ENCODE measurements around the gene ELANE. TPM values are rescaled to one million over a fixed set of nuclear protein-coding genes. Genes with fewer than 3 reads are reported as not detected.

The ELANE gene
- total and polyA plus RNA-seq, 9 of the 15 experiments (the other 6 are each of a cell fraction or from before 2014, with no cell fraction given) = not detected

DNA sequence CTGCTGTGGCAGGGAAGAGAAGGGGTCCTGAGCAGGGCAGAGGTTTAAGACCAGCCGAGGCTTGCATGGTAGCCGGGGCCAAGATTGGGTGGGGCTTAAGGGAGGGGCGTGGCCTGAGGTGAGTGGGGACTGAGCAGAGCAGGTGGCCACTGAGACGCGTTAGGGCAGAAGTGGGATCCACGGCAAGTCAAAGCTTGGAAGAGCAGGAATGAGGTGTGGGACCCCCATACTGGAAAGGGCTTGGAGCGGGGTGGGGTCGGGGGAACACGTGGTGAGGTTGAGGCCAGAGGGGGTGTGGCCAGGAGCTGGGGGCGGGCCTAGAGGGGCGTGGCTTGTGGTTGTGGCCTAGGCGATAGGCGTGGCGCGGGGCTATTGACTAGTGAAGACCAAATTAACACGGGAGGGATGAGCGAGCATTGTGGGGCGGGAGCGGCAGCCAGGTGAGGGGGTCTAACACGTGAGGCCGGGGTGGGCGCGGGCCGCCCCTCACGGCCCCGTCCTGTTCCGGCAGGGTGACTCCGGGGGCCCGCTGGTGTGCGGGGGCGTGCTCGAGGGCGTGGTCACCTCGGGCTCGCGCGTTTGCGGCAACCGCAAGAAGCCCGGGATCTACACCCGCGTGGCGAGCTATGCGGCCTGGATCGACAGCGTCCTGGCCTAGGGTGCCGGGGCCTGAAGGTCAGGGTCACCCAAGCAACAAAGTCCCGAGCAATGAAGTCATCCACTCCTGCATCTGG lies 10.6 kb downstream of the ELANE start:
- H3K27ac ChIP-seq (ENCODE audit: extremely low read depth, low read depth, low read length) = peak overlapping the region; percentile 91
- 3% methylated on average over 35 of the region's 48 CpGs for WGBS (ENCODE audit: insufficient coverage, low coverage, missing lambda C conversion rate)
- ChIA-PET CTCF (ENCODE audit: low intra/inter-chr PET ratio) (interaction anchor here (0.6 to 1.5 kb wide), 2 partner anchors 55 to 88 kb away, joined by 3 to 6 read pairs; partner anchors contain the start of gene KISS1R), POLR2A (interaction anchor here (0.6 to 1.6 kb wide), 5 partner anchors 45 to 352 kb away, joined by 3 to 5 read pairs (median 3); no protein-coding TSS in a partner anchor)
- peak overlapping the region; percentile 57 to 76 for H3K9ac ChIP-seq (ENCODE audit: insufficient read depth in 1 of 2, low read depth in 2 of 2, low read length in 2 of 2)
- no peaks in the 10 kb centered on the region for H3K27me3 ChIP-seq (ENCODE audit: control insufficient read depth in 2 of 2, insufficient read depth in 2 of 2, low read length in 2 of 2)
- no peaks in the 10 kb centered on the region for H4K20me1 ChIP-seq (replicated peaks; ENCODE audit: control insufficient read depth, insufficient read depth, low read length)
- peaks cover 24% of the 10 kb centered on the region; the same call in 2 of the 3 replicates for H3K36me3 ChIP-seq (ENCODE audit: control insufficient read depth, insufficient read depth, low read length)
- no peaks in the 10 kb centered on the region for H3K9me3 ChIP-seq (replicated peaks; ENCODE audit: control insufficient read depth, insufficient read depth, low read depth, low read length)
- H3K4me3 ChIP-seq = peak overlapping the region; percentile 36
- peak overlapping the region; percentile 72 for H3K4me2 ChIP-seq (ENCODE audit: insufficient read depth, low read length)
- H3K4me1 ChIP-seq (replicated peaks in 1 of 2; ENCODE audit: control insufficient read depth in 2 of 2, insufficient read depth in 2 of 2, low read length in 2 of 2) = peaks cover 25 to 72% of the 10 kb centered on the region in 2 experiments
- TSS peak; percentile 57 for BruUV-seq (replicated peaks)
- ATAC-seq (peak; percentile 77), DNase-seq (ENCODE audit: extremely low read depth in 1 of 4, low spot score in 3 of 4) (peak; percentile 81 to 91 (median 86)), FAIRE-seq (no peak)
- peak overlapping the region; percentile 77 for H2AFZ ChIP-seq (ENCODE audit: low read depth, low read length)
- H3K9me1 ChIP-seq (ENCODE audit: control insufficient read depth, insufficient read depth, low read length) = no peaks in the 10 kb centered on the region
- H3K79me2 ChIP-seq (ENCODE audit: control insufficient read depth, insufficient read depth, low read length) = peaks cover 12% of the 10 kb centered on the region
- in situ Hi-C loops (cut with MboI) = no loop called here
- intact Hi-C loops (cut with micrococcal nuclease) = loop anchor here (1.0 to 5.0 kb wide), 4 partner anchors 53 to 380 kb away; partner anchors contain the start of genes ATP5F1D and WDR18
- 0 out of 2 replicates have a peak, but pooled peaks have one; percentile 22 for TF ChIP-seq ATF7 (IDR thresholded peaks at IDR 0.05)
- TF ChIP-seq ZNF143 (CRISPR knock-in tag; IDR thresholded peaks at IDR 0.05) = no peak
- no peak for TF ChIP-seq BRF1 (IDR thresholded peaks at IDR 0.05; ENCODE audit: borderline replicate concordance, extremely low read depth, insufficient read length)
- TF ChIP-seq MTA3 (IDR thresholded peaks at IDR 0.05; ENCODE audit: borderline replicate concordance) = 0 out of 2 replicates have a peak, but pooled peaks have one; percentile 60
- TF ChIP-seq ZNF354B (CRISPR knock-in tag; IDR thresholded peaks at IDR 0.05) = no peak
- TF ChIP-seq THRAP3 (IDR thresholded peaks at IDR 0.05; ENCODE audit: borderline replicate concordance) = no peak
- TF ChIP-seq EHMT2 (IDR thresholded peaks at IDR 0.05) = no peak
- peak; percentile 41; the same call in 1 of the 2 replicates for TF ChIP-seq SUPT5H (IDR thresholded peaks at IDR 0.05)
- no peak for TF ChIP-seq HMG20B (CRISPR knock-in tag; IDR thresholded peaks at IDR 0.05)
- 0 out of 2 replicates have a peak, but pooled peaks have one; percentile 30 for TF ChIP-seq LCOR (CRISPR knock-in tag; IDR thresholded peaks at IDR 0.05)
- TF ChIP-seq, protein P1, sequence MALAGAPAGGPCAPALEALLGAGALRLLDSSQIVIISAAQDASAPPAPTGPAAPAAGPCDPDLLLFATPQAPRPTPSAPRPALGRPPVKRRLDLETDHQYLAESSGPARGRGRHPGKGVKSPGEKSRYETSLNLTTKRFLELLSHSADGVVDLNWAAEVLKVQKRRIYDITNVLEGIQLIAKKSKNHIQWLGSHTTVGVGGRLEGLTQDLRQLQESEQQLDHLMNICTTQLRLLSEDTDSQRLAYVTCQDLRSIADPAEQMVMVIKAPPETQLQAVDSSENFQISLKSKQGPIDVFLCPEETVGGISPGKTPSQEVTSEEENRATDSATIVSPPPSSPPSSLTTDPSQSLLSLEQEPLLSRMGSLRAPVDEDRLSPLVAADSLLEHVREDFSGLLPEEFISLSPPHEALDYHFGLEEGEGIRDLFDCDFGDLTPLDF (CRISPR knock-in tag; IDR thresholded peaks at IDR 0.05) = no peak
- TF ChIP-seq ZNF253 (CRISPR knock-in tag; conservative IDR thresholded peaks at IDR 0.05) = no peak
- no peak for TF ChIP-seq FOXJ3 (CRISPR knock-in tag; IDR thresholded peaks at IDR 0.05)
- TF ChIP-seq, protein P2, sequence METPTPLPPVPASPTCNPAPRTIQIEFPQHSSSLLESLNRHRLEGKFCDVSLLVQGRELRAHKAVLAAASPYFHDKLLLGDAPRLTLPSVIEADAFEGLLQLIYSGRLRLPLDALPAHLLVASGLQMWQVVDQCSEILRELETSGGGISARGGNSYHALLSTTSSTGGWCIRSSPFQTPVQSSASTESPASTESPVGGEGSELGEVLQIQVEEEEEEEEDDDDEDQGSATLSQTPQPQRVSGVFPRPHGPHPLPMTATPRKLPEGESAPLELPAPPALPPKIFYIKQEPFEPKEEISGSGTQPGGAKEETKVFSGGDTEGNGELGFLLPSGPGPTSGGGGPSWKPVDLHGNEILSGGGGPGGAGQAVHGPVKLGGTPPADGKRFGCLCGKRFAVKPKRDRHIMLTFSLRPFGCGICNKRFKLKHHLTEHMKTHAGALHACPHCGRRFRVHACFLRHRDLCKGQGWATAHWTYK (CRISPR knock-in tag; IDR thresholded peaks at IDR 0.05) = peak; percentile 40; the same call in 1 of the 2 replicates
- peak; percentile 93 for TF ChIP-seq SP1 (CRISPR knock-in tag; IDR thresholded peaks at IDR 0.05)
- TF ChIP-seq CC2D1A (IDR thresholded peaks at IDR 0.05) = no peak
- TF ChIP-seq ZNF263 (CRISPR knock-in tag; IDR thresholded peaks at IDR 0.05; ENCODE audit: borderline replicate concordance) = 0 out of 2 replicates have a peak, but pooled peaks have one; percentile 45
- TF ChIP-seq RBBP5 (IDR thresholded peaks at IDR 0.05; ENCODE audit: borderline replicate concordance, insufficient read depth, low read length, poor library complexity, severe bottlenecking) = peak; percentile 17
- TF ChIP-seq, protein P3, sequence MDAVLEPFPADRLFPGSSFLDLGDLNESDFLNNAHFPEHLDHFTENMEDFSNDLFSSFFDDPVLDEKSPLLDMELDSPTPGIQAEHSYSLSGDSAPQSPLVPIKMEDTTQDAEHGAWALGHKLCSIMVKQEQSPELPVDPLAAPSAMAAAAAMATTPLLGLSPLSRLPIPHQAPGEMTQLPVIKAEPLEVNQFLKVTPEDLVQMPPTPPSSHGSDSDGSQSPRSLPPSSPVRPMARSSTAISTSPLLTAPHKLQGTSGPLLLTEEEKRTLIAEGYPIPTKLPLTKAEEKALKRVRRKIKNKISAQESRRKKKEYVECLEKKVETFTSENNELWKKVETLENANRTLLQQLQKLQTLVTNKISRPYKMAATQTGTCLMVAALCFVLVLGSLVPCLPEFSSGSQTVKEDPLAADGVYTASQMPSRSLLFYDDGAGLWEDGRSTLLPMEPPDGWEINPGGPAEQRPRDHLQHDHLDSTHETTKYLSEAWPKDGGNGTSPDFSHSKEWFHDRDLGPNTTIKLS (IDR thresholded peaks at IDR 0.05; ENCODE audit: borderline replicate concordance, low read depth) = no peak
